SKM-1 treated with dmso at 0.1 percent for 144 hours (cell line): ENCODE data around the gene GSG1L.

Experiments used
- DNase-seq: peaks from one replicate; lab custom pipeline; 2025; ENCODE audit not compliant: unreplicated experiment; lab: John Stamatoyannopoulos, UW

GSG1L gene

DNA sequence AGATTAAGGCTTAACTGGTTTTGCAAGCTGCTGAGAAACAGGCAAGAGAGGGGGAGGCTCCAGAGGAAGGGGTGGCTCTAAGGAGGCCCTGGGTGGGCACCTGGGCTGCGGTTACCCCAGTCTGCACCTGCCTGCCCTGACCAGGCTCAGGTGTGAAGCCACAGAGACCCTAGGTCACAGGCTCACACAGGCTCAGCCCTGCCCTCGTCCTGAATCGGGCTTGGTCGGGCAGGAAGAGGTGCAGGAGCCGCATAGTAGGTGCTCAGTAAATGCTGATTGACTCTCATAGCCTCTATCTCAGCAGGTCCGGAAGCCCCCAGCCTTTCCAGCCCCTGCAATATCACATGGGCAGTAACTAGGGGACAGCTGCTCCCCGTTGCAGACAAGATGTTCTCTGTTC is 203.4 kb downstream of the GSG1L start:
- DNase-seq = no peak

DNA sequence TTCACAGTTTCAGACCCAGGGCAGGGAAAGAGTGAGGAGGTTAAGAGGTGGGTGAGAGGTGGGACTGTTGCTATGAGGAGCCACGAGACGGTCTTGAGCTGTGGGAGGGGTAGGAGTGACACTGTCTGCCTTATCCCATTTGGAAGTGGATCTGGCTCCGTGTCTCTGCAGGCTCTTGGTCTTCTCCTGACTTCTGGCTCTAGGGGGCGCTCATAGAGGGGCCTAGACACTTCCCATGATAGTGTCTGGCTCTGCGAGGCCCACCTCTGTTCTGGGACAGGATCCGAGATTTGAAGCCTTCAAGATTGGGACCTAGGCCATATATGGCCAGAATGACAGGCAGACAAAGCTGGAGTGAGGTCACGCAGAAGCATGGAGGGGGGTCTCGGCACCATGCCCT is 204.5 kb downstream of the GSG1L start:
- no peak for DNase-seq

DNA sequence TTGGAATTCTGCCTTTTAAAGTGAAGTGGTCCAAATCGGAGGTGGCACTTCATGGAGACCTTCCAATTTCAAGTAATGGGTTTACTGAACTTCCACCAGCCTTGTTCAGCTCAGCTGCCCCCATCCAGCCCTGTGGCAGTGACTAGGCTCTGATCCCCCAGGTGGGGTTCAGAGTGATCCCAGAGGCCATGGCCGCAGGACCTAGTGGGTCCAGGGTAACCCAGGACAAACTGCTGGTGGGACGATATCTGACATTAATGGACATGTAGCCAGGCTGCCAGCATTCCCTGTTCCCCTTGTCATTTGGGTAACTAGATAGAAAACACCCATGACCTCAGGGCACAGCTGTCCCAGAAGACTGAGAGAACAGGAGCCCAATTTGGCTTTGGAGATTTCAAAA is 209.9 kb downstream of the GSG1L start:
- no peak for DNase-seq

DNA sequence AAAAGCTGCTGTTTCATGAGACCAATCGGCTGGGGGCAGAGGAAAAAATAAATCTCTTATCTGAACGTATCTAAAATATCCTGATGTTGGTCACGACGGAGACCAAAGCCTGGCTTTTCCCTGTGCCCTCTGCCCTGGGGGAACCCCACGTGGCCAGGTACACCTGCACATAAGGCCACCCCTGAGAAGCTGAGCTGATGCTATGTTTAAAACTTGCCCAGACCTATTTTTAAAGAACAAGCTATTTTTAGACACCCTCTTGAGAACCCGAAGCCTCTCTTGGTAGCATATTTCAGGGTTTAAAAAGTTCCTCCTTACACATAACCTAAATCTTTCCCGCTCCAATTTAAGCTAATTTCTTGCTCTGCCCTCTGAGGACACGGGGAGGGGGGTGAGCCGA is 210.4 kb downstream of the GSG1L start:
- DNase-seq = no peak

DNA sequence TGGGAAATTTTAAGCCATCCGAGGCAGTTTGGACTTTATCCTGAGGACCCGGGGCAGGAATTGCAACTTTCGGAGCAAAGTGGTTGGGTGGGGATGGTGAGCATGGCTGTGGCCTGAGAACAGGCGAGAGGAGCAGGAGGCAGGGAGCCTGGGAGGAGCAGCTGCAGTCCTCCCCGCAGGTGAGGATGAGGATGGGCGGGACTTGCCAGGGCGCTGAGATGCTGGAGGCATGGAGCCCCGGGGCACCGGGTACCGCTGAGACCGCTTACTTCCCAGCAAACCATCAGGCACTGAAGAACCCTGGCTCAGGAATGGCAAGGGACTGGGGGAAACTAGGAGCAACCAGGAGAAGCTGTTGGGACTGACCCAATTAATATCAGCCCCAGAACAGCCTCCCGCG is 210.8 kb downstream of the GSG1L start:
- DNase-seq = no peak

DNA sequence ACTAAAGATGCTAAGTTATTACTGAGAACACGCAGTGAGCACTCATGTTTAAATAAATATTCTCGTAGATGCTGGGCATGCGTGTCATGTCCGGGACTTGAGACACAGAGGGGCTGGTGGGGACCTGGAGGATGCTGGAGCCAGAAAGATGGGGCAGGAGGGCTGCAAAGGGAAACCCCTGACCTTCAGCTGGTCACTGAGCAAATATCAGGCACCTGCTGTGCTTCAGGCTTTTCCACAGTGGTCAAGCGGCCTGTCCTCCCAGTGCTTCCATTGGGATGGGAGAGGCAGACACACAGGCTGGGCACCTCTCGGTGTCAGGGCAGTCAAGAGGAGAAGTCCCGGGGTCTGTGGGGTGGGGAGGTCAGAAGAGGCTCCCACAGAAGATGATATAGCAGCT is 211.4 kb downstream of the GSG1L start:
- no peak for DNase-seq

DNA sequence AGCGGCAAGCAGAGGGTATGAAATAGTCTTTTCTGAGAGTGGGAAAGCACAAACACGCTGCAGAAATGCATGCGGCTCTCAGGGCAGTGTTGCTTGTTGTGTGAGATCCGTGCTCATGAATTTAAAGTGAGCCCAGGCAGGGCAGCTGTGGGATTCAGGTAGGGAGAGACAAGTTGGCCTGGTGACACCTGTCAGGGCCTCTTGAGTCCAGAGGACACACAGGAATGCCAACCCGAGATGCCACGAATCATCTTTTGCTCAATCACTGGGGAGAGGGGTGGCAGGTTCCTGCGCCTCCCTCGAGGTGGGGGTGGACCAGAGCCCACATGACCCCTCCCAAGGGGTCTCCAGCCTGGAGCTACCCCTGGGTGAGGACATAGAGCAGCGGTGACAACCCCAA is 211.9 kb downstream of the GSG1L start:
- DNase-seq = no peak

DNA sequence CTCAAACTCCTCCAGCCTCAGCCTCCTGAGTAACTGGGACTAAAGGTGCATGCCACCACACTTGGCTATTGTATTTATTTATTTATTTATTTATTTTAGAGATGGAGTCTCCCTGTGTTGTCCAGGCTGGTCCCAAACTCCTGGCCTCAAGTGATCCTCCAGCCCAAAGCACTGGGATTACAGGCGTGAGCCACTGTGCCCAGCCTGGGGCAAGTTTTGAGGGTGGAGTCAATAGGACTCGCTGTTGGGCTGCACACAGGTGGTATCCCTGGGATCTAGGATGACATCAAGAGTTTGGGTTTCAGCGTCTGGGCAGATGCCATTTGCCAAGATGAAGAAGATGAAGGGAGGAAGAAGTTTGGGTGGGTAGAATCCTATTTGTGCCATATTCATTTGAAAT is 213.9 kb downstream of the GSG1L start:
- no peak for DNase-seq

DNA sequence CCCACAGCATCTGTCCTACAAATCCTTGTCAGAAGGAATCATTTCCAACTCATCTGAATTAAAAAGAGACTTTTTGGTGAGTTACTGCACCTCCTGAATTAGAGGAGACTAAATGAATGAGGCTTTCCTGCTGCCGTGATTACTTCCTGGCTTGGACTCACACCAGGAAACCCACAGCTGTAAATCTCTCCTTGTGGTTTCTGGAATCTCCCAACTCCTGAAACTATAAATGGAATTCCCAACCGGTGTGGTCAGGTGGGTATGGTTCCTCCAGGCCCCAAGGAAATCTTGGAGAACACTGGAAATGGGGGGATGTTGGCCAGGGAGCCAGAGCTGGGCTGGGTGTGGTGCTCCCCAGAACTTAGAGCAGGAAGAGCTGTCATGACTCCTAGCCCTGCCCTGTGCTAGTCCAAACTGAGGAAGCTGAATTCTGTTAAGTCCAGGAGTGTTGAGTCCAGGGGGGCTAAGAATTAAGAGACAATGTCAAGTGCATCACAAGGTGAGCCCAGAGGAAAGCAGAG is 216.4 kb downstream of the GSG1L start:
- DNase-seq = no peak

DNA sequence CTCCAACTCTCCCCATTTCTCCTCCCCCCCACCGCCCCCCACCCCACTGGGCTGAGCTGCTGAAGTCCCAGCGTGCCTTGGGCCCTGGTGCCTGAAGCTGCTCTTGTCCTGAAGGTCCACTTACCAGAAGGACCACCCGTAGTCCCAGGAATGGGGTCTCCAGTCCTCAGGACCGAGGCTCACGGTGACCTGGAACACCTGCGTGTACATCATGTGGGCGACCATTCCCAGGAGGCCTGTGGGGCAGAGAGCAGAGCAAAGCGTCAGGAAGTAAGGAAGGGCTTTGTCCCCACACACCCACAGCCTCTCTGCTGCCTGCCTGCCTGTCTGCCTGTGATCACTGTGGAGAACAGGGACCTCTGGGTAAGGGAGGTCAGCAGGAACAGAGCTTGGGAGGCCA is 218.7 kb downstream of the GSG1L start:
- no peak for DNase-seq

DNA sequence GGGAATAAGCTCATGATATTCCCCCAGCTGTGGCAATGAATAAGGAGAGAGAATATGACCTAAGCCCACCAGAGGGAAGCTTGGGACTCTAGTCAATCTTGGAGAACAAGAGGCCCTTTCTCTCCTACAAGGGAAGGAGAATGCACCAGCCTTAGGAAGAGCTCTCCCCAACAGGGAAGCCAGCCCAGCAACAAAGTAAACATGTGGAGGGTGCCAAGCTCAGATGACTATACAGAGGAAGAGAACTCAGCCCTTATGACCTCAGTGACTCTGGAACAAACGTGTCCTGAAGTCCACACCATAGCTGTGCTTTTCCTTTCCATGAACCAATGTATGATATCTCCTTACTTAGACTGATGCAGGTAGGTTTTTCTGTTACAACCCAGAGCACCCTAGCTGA is 219.7 kb downstream of the GSG1L start:
- no peak for DNase-seq

DNA sequence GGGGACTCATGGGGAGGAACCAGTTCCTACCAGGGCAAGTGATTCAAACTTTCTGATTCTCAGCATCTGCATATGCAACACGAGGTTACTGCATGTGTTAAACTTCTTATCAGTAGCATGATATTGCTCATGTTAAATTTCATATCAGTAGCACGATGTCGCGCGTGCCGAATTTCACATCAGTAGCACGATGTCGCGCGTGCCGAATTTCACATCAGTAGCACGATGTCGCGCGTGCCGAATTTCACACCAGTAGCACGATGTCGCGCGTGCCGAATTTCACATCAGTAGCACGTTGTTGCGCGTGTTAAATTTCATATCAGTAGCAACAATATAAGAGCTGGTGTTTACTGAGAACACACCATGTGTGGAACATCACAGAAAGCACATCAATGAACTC is 221.6 kb downstream of the GSG1L start:
- DNase-seq = no peak

DNA sequence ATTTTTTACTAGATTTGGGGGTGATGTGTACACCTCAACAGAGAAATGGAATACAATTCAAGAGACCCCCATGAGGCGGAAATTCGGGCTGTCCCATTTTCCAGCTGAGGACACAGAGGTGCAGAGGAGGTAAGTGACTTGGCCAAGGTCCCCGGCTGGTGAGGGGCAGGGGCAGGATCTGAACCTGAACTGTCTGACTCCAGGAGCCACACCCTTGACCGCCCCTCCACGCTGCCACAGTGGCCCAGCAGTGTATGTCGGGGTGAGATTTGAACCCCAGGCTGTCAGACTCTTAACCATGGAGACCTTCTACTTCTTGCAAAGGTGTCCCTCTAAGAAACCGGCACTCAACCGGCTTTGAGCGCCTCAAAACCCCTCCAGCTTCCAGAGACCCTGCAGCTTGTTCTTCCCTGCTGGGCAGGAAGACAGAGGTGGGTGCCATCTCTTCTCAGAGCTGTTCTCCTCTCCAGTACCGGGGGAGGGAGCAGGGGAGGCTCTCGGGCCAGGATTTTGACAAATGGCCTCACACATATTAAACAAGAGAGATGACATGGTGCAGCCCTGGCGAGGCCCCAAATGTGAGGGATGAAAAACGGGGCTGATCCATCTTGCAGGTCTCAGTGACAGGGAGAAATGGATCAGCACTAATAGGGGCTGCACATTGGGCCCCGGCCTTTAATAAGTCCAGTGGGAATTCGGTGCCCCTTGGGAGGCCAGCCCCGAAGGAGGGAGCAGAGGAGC is 222.3 kb downstream of the GSG1L start:
- no peak for DNase-seq

DNA sequence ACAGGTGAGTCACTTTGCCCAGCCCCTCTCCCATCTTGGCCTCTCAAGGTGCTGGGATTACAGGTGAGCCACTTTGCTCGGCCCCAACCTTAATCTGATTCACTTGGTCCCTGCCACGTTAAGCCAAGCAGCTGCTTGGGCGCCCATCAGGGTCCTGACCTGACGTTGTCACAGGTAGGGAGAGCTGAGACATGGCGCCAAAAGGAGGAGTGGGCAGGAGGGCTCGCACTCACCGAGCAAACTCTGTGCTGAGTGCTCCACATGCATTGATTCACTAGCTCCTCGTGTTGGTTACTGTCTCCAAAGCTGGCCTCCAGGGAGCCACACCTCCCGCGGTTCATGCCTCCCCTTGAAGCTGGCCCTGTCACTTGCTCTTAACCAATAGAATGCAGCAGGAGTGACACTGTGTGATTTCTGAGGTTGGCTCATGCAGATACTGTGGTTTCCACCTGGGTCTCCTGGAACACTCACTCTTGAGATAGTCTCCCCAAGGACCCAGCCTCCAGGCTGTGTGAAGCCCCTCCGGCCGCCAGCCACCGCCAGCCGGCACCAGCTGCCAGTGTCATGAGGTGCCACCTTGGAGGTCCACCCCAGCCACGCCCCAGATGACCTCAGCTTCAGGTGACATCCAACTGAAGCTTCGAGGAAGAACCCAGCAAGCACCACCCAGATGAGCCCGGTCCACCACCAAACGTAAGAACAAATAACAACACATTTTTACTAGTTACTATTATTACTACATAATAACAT is 223.0 kb downstream of the GSG1L start:
- no peak for DNase-seq

DNA sequence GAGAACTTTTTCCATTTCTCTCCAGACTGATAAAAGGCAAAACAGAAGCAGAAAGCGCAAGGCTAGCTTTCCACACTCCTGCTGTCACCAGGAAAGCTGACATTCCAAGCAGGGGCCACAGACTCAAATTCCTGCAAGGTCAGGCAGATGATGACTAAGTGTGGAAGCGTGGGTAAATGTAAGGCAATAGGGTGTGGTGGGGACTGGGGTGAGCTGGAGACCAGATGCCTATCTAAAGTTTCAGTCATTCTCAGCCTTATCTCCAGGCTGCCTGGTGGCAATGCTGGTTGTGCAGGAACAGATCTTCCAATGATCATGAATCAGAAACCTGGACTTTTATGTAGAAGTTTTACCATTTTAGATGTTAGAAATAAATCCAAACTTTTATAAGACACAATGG is 224.1 kb downstream of the GSG1L start:
- DNase-seq = no peak

DNA sequence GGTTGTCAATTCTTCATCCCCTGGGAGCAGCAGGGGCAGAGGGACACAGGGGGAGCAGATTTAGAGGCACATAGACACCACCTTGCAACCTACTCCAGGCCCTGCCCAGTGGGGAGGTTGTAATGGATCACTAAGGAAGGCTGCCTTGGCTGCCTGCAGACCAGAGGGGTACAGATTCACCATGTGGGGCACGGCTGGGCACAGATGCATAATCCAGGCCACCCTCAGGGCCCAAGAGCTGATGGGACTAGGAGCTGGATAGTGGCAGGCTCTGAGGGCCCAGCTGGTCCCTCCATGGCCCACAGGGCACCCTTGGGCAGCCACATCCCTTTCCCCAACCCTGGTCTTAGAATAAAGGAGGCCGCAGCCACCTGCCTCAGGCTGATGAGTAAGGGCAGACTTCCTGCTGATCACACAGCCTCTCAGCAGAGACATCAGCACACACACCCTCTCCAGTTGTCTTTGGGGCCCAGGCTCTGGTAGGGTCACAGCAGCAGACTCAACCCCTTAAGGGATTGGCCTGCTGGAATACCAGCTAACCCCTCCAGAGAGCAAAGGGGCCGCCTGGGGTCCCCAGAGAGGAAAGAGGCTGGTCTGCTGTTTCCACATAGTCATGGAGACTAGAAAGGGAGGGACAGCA is 224.9 kb downstream of the GSG1L start:
- no peak for DNase-seq

DNA sequence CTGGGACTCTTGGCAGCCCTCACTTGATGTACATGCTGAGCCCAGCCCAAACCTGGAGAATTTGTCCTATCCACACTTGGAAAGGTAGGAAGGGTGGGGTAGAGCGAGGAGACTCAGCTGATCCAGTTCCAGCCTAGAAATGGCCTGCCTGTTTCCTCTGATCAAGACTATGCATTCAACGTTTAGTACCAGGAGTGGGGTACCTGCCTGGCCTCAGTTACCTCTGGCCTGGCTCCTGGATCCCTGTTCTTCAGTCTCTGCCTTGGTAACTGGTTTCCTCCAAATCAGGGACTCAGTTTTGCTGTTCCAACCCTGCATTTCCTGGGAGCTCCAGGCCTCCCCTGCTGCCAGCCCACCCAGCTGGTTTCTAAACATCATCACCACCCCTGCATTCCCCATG is 233.5 kb downstream of the GSG1L start:
- no peak for DNase-seq

DNA sequence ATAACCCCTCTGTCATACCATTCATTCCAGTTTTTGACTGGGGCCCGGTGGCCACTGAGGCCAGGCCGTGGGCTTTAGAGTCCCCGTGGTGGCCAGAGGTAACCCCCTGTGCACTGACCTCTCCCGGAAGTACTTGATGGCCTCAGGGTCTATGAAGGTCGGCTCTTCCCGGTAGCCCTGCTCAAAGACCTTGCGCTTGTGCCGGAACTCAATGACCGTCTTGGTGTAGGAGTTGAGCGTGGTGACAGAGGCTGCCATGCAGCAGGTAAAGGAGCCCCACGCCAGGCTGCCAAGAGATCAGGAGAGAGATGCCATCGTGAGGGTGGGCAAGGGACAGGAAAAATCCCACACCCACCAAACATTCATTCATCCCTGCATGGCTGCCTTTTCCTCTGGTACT is 234.8 kb downstream of the GSG1L start:
- no peak for DNase-seq

DNA sequence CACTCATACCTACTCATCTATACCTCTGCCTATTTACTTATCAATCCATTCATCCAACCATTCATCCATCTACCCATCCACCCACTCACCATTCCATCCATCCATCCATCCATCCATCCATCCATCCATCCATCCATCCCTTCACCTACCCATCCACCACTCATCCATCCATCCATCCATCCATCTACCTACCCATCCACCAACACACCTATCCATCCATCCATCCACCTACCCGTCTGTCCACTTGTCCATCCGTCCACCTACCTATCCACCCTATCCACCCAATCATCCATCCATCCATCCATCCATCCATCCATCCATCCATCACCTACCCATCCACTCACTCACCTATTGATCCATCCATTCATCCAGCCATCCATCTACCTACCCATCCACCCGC is 235.7 kb downstream of the GSG1L start:
- no peak for DNase-seq

DNA sequence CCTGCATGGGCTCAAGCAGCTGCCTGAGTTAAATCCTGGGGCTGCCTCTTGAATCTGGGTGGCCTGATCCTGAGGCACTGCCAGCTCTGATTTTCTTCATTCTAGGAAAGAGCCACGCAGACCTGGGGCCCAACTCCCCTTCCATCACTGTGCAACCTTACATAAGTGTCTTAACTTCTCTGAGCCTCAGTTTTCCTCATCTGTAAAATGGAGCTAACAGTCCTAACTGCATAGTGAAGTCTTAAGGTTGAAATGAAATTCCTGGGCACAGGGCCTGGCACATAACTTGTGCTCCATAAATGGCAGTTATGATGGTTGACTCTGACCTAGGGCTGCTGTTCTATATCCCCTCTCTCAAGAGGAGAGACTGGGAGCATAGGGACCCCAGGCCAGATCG is 236.6 kb downstream of the GSG1L start:
- DNase-seq = no peak

DNA sequence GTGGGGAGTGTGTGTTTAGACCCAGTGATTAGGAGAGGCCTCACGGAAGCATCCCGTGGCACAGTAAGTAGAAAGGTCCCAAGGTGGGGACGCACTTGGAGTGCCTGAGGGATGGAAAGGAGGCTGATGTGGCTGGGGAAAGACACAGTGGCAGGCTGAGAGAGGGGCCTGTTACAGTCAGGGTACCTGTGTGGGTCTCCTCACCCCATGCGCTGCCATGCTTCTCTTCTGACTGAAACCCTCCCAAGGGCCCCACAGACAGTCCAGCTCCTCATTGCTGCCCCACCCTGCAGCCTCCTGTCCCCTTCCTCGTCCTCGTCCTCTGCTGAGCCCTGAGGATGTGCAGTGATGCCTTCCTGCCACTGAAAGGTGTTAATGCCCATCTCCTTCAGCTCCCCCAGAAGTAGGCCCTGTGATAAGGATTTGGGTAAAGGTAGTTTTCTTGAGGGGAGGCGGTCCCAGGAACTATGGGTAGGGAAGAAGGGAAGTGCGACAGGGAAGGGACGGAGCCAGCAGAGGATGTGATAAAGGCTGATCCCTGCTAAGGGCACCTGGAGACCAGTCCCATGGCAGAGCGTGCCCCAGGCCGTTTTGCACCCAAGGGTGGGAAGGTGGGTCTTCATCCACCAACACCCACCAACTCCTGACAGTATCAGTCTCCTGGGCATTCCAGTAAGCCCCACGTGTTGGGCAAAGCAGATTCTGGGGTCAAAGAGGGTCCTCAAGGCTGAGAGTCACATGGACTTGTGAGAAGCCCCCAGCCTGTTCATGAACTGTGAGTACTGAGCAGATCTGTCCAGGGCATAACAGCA is 237.2 kb downstream of the GSG1L start:
- no peak for DNase-seq
